ENCODE data around the gene ERN2.

DNA sequence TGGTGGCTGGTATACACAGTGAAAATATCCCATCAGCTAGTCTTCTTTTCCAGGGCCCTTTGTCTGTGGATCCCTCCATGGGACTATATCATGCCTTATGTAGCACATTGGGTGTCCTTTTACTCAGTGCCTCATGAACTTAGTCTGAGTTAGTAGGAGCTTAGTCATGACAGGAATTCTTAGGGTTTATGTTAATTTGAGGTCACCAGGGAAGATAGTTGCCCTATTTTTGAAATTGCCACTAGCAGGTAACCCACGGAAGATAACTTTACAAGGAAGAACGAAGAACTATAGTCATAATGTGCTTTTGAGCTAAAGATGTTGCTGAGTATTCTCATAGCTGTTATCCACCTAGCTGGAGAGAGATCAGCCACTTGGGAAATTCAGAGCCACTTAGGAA, 49.1 kb downstream of the ERN2 start:
- TF ChIP-seq, protein P1, sequence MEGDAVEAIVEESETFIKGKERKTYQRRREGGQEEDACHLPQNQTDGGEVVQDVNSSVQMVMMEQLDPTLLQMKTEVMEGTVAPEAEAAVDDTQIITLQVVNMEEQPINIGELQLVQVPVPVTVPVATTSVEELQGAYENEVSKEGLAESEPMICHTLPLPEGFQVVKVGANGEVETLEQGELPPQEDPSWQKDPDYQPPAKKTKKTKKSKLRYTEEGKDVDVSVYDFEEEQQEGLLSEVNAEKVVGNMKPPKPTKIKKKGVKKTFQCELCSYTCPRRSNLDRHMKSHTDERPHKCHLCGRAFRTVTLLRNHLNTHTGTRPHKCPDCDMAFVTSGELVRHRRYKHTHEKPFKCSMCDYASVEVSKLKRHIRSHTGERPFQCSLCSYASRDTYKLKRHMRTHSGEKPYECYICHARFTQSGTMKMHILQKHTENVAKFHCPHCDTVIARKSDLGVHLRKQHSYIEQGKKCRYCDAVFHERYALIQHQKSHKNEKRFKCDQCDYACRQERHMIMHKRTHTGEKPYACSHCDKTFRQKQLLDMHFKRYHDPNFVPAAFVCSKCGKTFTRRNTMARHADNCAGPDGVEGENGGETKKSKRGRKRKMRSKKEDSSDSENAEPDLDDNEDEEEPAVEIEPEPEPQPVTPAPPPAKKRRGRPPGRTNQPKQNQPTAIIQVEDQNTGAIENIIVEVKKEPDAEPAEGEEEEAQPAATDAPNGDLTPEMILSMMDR (IDR thresholded peaks at IDR 0.05; ENCODE audit: insufficient read depth, low read depth, low read length), result no peak
- no peak for TF ChIP-seq EZH2 (IDR thresholded peaks at IDR 0.05; ENCODE audit: insufficient read depth, low read length)
